BE2C (cell line): Measurements from ENCODE around the gene OR1D5.
"Not testable (repeated sequence)": the region's sequence is repeated elsewhere in the genome, so short reads cannot be mapped to it uniquely, and the experiment has no call there.

ENCODE experiments used
- DNase-seq: peaks from one replicate; pipeline ENCODE4 v3.0.0-alpha.2; 2020
- H3K27me3 ChIP-seq: fragments of 250-450 bp; sonication (Bioruptor Pico); 2 replicates; pipeline ENCODE4 v1.5.1; 2020; ENCODE audit warnings: mild to moderate bottlenecking
- H3K36me3 ChIP-seq: fragments of 250-450 bp; sonication (Bioruptor Pico); 2 replicates; pipeline ENCODE4 v1.5.1; 2020; ENCODE audit warnings: mild to moderate bottlenecking
- H3K4me1 ChIP-seq: fragments of 250-450 bp; sonication (Bioruptor Pico); 2 replicates; pipeline ENCODE4 v1.5.1; 2020
- H3K4me3 ChIP-seq: 2 replicates; pipeline ENCODE4 v1.5.1; 2011; ENCODE audit warnings: low read depth, low read length
- H3K9me3 ChIP-seq: fragments of 250-450 bp; sonication (Bioruptor Pico); 2 replicates; pipeline ENCODE4 v1.5.1; 2020
- TF ChIP-seq, protein P1 (sequence below): IDR thresholded peaks from 2 replicates; pipeline ENCODE4 v1.5.1; 2012; ENCODE audit warnings: mild to moderate bottlenecking, low read depth, low read length

The OR1D5 gene

DNA sequence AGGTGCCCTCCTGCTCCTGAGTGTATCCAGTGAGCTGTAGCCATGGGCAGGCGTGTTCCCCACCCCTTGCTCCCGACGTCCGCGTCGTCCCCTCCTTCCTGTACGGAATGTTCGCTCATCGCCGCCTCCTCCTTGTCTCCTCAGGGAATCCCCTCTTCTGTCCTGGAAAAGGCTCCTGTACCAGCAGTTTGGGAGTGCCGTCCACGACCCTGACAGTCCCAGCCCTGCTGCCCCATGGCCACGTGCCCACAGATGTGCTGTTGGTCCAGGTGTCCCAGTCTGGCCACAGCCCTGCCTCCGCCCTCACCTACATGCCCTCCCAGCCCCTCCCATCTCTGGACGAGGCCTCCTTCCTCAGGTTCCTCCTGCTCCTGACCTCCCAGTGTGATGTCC is 30.2 kb downstream of the OR1D5 start:
- Histone ChIP-seq H3K36me3 (peaks cover 7% of the 10 kb centered on the region; the same call in 1 of the 2 replicates), H3K4me3 (no peak overlapping the region), H3K9me3 (no peaks in the 10 kb centered on the region), H3K4me1 (no peaks in the 10 kb centered on the region), H3K27me3 (no peaks in the 10 kb centered on the region)
- TF ChIP-seq, protein P1, sequence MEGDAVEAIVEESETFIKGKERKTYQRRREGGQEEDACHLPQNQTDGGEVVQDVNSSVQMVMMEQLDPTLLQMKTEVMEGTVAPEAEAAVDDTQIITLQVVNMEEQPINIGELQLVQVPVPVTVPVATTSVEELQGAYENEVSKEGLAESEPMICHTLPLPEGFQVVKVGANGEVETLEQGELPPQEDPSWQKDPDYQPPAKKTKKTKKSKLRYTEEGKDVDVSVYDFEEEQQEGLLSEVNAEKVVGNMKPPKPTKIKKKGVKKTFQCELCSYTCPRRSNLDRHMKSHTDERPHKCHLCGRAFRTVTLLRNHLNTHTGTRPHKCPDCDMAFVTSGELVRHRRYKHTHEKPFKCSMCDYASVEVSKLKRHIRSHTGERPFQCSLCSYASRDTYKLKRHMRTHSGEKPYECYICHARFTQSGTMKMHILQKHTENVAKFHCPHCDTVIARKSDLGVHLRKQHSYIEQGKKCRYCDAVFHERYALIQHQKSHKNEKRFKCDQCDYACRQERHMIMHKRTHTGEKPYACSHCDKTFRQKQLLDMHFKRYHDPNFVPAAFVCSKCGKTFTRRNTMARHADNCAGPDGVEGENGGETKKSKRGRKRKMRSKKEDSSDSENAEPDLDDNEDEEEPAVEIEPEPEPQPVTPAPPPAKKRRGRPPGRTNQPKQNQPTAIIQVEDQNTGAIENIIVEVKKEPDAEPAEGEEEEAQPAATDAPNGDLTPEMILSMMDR = no peak
- no peak for DNase-seq

DNA sequence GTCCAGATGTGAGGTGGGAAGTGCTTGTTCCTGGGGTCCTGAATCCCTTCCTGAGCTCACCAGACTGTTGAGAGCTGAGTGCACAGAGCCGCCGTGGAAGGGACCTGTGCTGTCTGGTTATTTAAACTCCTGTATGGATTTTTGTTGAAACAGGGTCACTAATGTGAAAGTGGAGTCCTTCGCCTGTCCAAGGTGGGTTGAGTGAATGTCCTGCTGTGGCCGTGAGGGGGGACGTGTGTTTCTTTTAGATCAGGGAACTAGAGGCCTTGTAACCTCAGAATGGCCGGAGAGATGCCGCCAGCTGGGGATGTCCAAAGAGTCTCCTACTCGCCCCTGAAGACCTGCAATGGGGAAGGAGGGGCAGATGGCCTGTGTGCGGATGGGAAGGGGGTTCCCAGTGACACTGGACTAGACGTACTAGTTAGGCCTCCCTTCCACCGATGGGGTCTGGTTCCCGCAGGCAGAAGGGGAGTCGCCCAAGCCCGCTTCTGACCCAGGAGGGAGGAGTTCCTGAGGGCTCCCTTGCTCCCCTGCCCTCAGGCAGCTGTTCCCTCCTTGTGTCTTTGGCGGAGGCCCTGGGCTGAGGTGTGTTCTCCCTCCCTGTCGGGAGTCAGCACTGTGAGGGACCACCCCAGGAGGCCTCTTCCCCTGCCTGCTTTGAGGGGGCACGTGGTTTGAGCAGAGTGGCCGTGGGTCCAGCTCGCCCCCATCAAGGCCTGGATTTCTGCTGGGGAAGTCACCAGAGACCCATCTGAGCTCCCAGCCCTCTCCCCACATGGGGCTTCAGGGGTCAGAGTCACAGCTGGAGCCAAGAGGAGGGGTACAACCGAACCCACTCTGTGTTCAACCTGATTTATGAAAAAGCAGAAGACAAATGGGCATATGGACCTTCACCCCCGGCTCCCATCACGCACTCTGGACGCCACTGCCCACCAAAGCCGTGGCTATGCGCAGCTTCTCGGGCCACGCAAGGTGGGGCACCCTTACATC is 30.9 kb downstream of the OR1D5 start:
- H3K4me1 ChIP-seq = no peaks in the 10 kb centered on the region
- TF ChIP-seq, protein P1 = no peak
- no peaks in the 10 kb centered on the region for H3K9me3 ChIP-seq
- H3K27me3 ChIP-seq = no peaks in the 10 kb centered on the region
- no peak overlapping the region for H3K4me3 ChIP-seq
- H3K36me3 ChIP-seq = peaks cover 11% of the 10 kb centered on the region; the same call in 1 of the 2 replicates
- no peak for DNase-seq

DNA sequence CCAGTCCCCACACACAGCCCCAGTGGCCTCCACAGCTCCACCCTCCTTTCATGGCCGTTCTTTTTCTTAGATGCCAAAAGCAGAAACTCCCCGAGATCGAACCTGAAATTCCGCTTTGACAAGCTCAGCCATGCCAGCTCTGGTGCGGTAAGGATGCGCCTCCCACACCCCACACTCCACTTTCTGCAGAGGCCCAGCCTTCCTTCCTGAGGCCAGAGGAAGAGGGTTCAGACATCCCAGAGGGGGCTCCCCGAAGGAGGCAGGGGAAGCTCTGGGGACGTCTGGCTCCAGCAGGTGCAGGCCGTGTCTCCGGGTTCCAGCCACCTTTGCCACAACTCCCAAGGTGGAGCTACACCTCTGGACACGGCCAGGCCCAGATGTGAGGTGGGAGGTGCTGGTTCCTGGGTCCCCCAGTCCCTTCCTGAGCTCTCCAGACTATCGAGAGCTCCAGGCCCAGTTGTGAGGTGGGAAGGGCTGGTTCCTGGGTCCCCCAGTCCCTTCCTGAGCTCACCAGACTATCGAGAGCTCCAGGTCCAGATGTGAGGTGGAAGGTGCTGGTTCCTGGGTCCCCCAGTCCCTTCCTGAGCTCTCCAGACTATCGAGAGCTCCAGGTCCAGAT is 32.4 kb downstream of the OR1D5 start:
- not testable (repeated sequence) for DNase-seq, H3K4me3 ChIP-seq
- H3K36me3 ChIP-seq = peaks cover 17% of the 10 kb centered on the region

DNA sequence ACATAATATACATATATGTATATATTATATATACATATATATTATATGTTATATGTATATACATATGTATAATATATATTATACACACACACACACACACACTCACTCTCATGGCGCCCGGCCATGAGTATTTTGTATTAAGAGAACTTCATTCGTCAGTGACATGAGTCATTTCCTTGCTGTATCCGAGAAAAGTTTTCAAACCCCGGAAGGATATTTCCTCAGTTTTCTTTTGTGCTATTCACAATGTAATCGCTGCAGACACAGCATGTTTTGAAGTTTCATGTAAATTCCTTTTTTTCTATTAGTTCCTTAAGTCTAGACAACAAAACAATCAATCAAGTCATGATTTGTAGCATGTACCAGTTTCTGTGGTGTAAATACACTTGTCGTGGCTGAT is 33.3 kb downstream of the OR1D5 start:
- no peak for DNase-seq
- Histone ChIP-seq H3K4me1 (no peaks in the 10 kb centered on the region), H3K36me3 (peaks cover 17% of the 10 kb centered on the region), H3K9me3 (no peaks in the 10 kb centered on the region), H3K27me3 (no peaks in the 10 kb centered on the region), H3K4me3 (no peak overlapping the region)
- TF ChIP-seq, protein P1 = no peak

More for the DNA sequence above, 32.4 kb downstream of the OR1D5 start:
- H3K27me3 ChIP-seq, H3K9me3 ChIP-seq, H3K4me1 ChIP-seq: not testable (repeated sequence)

DNA sequence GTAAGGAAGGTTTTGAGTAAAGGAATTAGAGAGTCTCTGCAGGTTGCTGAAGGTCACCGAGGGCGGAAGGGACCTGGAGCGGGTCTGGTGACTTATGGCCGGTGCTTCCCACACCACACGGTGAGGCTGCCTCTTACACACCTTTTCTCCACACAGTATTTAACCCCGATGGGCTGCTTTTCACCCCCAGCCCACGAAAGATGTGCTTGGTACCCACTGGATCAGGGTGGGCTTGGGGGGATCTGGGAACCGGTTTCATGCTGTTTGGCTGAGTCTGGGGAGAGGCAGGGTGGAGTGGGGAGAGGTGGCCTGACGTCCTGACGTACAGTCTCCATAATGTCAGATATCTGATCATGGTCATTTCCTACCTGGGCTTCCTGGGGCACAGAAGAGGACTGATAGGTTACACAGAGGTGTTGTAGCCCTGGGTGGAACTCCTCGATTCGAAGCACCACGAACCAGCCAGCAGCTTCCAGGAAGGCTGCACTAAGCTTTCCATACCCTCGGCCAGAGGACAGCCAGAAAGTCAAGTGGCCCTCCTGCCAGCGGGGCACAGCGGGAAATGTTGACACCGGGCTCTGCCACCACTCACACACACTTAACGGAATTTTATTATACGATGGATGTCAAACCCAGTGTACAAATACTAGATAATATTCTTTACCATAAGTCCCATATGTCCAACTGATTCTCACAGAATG is 34.0 kb downstream of the OR1D5 start:
- H3K9me3 ChIP-seq = no peaks in the 10 kb centered on the region
- H3K4me1 ChIP-seq = no peaks in the 10 kb centered on the region
- no peak for DNase-seq
- no peak overlapping the region for H3K4me3 ChIP-seq
- H3K27me3 ChIP-seq = no peaks in the 10 kb centered on the region
- peaks cover 17% of the 10 kb centered on the region for H3K36me3 ChIP-seq
- TF ChIP-seq, protein P1 = no peak

DNA sequence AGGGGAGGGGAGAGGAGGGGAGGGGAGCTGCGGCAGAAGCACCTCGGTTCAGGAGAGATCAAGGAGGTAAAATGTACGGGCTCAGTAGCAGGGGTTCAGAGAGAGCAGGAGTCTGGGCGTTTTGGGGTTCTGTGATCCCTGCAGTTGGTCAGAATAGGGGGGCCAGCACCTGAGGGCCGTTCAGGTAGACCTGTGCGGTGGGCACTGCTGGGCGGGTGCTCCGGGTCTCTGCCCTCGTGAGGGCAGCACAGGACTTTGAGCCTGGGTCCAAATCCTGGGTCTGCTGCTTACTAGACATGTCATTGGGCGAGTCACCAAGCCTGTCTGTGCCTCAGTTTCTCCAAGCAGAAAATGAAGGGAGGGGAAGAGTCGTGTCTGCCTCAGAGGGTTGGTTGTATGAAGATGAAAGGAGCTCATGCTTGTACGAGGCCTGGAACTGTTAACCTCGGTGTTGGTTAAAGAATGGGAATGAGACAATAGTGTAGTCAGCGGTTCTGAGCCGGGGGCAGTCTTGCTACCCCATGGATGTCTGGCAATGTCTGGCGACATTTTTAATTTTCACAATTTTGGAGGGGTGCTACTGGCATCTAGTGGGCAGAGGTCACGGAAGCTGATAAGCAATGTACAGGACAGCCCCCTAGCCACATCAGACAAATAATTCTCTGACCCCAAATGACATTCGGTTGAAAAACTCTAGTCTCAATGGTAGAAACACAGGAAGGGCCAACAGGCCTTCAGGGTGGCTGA is 35.4 kb downstream of the OR1D5 start:
- no peak for DNase-seq
- TF ChIP-seq, protein P1 = no peak
- Histone ChIP-seq H3K36me3 (peaks cover 24% of the 10 kb centered on the region), H3K9me3 (no peaks in the 10 kb centered on the region), H3K4me1 (no peaks in the 10 kb centered on the region), H3K27me3 (no peaks in the 10 kb centered on the region), H3K4me3 (no peak overlapping the region)
